ENCODE results near the gene GEMIN7. TPM values are rescaled to one million over a fixed set of nuclear protein-coding genes. Genes with fewer than 3 reads are reported as not detected.

The GEMIN7 gene
- total RNA-seq, 2 experiments from 2014 or later: 55.4 to 55.6 TPM

- POLR2A ChIA-PET: no interaction called here
- CTCF ChIA-PET: interaction anchor here (1.2 kb wide), 1 partner anchor 77 kb away, joined by 3 read pairs; no protein-coding TSS in a partner anchor
Measured at GRCh38 chr19:45136507-45137178, 57.6 kb downstream of the GEMIN7 start.

GRCh38 chr19:45137179-45137761 is 58.2 kb downstream of the GEMIN7 start:
- POLR2A ChIA-PET: no interaction called here
- CTCF ChIA-PET: interaction anchor here (1.2 kb wide), 1 partner anchor 78 kb away, joined by 3 read pairs; no protein-coding TSS in a partner anchor

DNA sequence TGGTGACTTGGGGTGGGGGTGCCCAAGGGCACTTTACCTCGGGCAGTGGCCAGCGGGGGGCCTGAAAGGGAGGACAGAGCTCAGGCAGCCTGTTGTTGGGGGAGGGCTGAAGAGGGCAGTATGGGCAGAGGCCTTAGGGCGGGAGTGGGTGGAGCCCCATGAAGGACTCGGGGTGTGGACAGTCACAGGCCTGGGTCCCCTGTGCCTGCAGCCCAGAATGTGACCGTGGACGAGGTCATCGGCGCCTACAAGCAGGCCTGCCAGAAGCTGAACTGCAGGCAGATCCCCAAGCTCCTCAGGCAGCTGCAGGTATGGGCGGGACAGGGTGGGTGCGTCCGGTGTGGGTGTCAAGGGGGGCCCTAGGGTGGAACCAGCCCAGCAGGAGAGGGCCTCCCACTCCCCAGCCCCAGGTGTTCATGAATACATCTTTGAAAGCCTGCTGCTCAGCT is 59.3 kb downstream of the GEMIN7 start:
- CTCF ChIA-PET: interaction anchor here (0.7 to 1.2 kb wide), 2 partner anchors 12 to 26 kb away, joined by 3 read pairs; no protein-coding TSS in a partner anchor
- POLR2A ChIA-PET: no interaction called here

DNA sequence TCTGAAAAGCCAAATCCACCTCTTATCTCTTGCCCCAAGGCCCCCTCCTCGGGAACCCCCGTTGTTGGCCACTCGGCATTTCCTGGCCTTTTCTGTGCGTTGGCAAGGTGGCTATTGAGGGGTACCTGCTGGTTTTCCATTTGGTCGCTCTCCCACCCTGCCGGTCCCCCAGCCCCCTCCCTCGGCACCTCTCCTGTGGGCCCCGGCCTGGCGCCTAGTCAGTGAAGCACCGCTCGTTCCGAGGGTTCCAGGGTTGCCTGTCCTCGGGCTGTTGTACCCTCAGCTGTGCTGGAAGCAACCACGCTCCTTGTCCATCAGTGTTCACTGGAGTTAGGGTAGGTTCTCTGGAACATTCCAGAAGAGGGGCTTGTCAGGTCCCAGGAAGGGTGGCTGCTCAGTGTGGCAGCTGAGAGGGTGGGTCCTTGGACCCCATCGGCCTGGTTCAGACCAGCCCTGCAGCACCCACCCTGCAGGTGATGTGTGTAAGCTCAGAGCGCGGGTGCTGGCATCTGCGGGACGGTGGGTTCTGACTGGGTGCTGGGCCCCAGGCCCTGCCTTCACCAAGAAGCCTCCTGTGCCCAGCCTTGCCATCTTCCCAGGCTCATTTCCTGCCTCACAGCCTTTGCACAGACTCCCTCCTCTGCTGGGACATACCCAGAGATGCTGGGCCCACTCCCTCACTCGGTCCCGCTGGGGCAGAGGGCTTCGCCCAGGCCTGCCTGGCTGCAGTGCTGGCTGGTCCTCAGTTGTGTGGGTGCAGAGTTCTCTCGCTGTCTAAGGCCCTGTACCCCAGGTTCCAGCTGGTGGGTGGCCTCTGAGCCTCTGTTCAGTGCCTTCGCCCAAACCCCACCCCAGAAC is 60.5 kb downstream of the GEMIN7 start:
- ChIA-PET CTCF (no interaction called here), POLR2A (no interaction called here)

DNA sequence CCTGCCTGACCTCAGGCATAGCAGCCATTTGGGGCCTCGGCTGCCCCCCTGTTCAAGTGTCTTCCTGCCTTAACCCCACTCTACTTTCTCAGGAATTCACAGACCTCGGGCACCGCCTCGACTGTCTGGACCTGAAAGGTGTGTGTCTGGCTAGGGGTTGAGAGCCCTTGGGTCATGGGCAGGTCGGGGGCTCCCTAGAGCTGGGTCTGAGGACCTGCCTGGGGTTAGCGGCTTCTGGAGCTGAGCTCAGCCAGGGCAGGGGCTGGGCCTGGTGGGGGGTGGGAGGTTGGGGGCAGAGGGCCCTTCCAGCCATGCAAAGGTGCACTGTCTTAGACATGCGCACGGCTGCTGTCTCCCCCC is 61.1 kb downstream of the GEMIN7 start:
- POLR2A ChIA-PET: no interaction called here
- CTCF ChIA-PET: no interaction called here

DNA sequence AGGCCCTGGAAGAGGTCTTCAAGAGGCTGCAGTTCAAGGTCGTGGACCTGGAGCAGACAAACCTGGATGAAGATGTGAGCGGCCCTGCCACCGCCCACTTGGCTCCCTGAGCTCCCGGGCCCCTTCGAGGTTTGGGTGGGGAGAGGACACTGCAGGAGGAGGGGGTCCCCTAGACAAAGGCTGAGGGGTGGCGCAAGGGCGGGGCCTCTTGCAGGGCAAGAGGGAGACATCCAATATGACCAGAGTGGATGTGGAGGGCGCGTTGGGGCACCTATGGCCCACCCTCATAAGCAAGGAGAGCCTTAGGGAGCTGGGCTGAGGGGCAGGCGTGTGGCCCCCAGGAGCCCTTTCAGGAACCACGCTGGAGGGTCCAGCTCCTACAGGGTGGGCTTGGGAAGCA is 61.5 kb downstream of the GEMIN7 start:
- ChIA-PET POLR2A (no interaction called here), CTCF (no interaction called here)

Other genes starting within 250 kb of the GEMIN7 start
- under 1 TPM; 0.36 to 0.44 TPM for gene NECTIN2, start 233.0 kb upstream of the GEMIN7 start, total RNA-seq
- gene TOMM40, start 188.0 kb upstream of the GEMIN7 start, total RNA-seq: 100 to 1,000 TPM; 215 to 223 TPM
- gene APOE, start 173.5 kb upstream of the GEMIN7 start, total RNA-seq: under 1 TPM; 0.32 to 0.34 TPM
- 1 to 10 TPM; 1.1 to 2.0 TPM for gene APOC1, start 164.7 kb upstream of the GEMIN7 start, total RNA-seq
- not detected for gene APOC4, start 137.0 kb upstream of the GEMIN7 start, total RNA-seq
- gene APOC2, start 133.2 kb upstream of the GEMIN7 start, total RNA-seq: not detected
- 10 to 100 TPM; 72.4 to 73.5 TPM for gene CLPTM1, start 123.9 kb upstream of the GEMIN7 start, total RNA-seq
- gene RELB, start 77.8 kb upstream of the GEMIN7 start, total RNA-seq: 10 to 100 TPM; 48.5 to 51.6 TPM
- gene CLASRP, start 40.2 kb upstream of the GEMIN7 start, total RNA-seq: 10 to 100 TPM; 78.1 to 80.5 TPM
- 1 to 10 TPM; 8.1 to 8.6 TPM for gene ZNF296, start 2.8 kb upstream of the GEMIN7 start, total RNA-seq
- 10 to 100 TPM; 13.8 to 14.7 TPM for gene PPP1R37, start 13.9 kb downstream of the GEMIN7 start, total RNA-seq
- under 1 TPM; 0.06 TPM for gene NKPD1, start 81.7 kb downstream of the GEMIN7 start, total RNA-seq
- gene TRAPPC6A, start 99.0 kb downstream of the GEMIN7 start, total RNA-seq: 10 to 100 TPM; 20.7 to 21.4 TPM
- gene BLOC1S3, start 99.5 kb downstream of the GEMIN7 start, total RNA-seq: 10 to 100 TPM; 11.9 to 14.3 TPM
- gene EXOC3L2, start 166.1 kb downstream of the GEMIN7 start, total RNA-seq: not detected
- 10 to 100 TPM; 21.2 to 21.6 TPM for gene MARK4, start 172.0 kb downstream of the GEMIN7 start, total RNA-seq
- gene CKM, start 243.6 kb downstream of the GEMIN7 start, total RNA-seq: not detected